HG02943 (cell line): Measurements from ENCODE around the gene ZNF398.

Experiments
- ATAC-seq: cut with Tn5 transposase; IDR thresholded peaks from one replicate; pipeline ENCODE4 v1.9.1; 2021; ENCODE audit warnings: mild to moderate bottlenecking, low read depth, moderate library complexity; ENCODE audit not compliant: unreplicated experiment

Gene ZNF398

DNA sequence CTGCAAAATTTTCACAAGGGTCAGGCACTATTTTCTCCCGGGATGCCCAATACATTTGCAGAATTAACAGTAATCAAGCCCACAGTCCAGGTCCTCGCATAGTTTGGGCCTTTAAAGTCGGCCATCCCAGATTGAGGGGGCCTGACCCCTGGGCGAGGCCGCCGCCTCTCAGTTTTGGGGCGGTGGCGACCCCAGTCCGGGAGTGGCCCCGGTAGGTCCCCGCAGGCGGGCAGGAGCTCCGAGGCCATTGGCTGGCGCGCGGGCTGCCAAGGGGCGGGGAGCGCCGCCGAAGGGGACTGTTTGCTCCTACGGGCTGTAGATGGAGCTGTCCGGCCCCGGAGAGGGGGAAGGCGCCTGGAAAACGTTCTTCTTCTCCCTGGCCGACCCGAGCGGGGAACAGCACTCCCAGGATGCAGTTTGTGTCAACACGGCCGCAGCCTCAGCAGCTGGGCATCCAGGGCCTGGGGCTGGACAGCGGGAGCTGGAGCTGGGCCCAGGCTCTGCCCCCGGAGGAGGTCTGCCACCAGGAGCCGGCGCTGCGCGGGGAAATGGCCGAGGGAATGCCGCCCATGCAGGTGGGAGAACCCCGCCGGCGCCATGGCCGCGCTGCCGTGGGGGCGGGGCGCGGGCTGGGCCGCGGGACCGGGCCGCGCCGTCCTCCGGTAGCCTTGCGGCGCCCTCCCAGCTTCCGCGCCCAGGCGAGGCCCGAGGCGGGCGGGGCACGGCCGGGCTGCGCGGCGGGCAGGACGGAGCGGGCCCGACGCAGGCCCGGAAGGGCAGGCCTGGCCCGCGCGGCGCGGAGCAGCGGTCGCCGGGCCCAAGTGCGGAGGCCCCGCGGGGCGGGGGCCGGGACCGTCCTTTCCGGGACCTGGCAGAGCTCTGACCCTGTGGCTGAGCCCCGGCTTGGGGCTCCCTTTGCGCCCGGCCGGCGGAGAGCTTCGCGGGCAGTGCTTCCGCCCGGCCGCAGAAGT is 48.2 kb downstream of the ZNF398 start, which contains the start of gene ZNF282:
Gene ZNF282 (plus strand): TSS at position 367 of the 971 bp plus-strand sequence. CDS start 44 bp downstream, at position 411.
- ATAC-seq: peak; percentile 90

DNA sequence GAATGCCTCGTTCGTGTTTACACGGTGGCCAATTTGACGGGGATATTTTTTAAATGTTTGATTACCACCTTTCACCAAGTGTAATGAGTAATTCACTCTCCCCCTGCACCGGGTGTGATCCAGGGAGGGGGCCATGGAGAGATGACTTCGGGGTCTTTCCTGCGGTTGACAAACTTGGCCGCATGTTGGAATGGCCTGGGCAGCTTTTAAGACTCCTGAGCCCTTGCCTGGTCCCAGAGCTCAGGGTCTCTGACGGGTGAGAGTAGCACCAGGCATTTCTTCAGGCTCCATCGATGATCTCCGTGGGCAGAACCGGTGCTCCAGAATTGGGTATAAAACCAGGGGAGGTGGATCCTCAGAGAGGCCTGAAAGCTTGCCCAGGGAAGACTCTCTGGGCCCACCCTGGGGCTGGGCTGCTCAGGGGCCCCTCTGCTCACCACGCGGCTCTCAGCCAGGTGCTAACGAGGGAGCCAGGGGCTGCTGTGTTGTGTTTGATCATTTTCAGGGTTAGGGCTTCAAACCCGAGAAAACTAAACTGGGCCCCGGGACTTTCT is 49.0 kb downstream of the ZNF398 start:
- ATAC-seq: peak; percentile 27

DNA sequence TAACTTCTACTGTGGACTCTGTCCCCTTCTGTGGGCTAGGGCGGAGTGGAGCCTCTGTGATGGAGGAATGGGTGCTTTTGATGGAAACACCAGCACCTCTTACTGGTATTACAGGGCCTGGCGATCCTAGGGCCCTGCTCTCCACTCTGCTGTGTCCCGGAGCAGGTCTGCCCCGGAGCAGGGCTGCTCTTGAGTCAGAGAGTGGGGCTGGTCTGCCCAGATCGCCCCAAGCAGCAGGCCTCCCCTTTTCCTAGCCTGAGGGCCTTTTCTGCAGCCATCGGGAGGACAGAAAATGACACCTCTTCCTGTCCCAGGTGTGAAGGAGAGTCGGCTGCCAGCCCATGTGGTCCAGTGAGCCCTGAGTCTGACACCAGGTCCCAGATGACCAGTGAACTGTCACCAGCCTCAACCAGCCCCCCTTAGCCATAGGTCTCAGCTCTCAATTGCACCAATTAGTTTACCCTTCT is 49.5 kb downstream of the ZNF398 start:
- peak; percentile 5 for ATAC-seq

DNA sequence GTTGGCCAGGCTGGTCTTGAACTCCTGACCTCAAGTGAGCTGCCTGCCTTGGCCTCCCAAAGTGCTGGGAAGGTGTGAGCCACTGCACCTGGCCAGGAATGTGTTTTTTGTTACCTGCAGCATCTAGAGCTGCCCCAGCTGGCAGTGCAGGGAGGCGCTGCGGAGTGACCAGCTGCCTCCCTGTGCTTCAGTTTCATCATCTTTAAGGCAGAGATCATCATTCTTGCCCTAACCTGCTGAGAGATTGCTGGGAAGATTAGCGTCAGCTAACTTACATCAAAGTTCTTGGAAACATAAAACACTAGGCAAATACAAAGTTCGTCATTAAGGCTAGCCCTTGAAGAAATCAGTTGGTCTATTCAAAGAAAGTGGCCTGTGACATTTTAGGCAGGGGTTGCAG is 50.4 kb downstream of the ZNF398 start:
- no peak for ATAC-seq

DNA sequence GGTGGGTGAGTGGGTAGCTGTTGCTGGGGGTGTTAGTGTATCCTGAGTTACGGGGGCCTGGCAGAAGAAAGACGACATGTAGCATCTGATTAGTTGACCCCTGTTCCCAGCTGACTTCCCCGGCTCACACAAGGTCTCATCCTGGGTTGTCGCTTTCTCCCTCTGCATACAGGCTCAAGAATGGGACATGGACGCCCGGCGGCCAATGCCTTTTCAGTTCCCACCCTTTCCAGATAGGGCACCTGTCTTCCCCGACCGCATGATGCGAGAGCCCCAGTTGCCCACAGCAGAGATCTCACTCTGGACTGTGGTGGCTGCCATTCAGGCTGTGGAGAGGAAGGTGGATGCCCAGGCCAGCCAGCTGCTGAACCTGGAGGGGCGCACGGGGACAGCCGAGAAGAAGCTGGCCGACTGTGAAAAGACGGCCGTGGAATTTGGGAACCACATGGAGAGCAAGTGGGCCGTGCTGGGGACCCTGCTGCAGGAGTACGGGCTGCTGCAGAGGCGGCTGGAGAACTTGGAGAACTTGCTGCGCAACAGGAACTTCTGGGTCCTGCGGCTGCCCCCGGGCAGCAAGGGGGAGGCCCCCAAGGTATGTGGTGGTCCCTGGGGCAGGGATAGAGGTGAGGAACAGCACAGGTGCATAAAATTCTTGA is 51.0 kb downstream of the ZNF398 start:
- no peak for ATAC-seq

DNA sequence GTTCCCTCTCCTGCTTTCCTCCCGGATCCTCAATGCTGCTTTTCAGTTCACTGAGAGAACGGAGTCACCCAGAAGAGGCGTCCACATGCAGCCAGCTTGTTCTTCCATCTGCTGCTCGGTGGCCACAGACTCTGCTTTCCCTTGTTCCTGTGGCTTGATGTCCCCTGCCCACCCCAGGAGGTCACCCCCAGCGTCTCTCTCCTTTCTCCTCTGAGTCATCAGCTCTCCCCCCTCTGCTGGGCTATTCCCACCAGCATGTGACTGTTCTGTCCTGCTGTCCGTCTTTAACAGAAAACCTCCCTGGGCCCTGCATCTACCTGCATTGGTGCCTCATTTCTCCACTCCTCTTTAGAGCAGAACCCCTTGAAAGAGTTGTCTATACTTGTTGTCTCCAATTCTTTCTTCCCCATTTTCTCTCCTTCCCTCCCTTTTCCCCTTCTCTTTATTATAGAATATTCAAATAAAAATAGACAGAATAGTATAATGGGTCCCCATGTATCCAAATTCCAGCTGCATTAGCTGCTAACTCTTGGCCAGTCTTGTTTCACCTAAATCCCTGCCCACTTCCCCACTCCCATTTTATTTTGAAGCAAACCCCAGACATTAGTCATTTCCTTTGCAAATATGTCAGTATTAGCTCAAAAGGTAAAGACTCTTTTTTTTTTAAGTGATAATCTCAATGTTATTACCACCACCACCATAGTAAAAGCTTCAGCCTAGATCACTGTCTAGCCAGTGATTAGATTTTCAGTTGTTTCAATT is 52.2 kb downstream of the ZNF398 start:
- no peak for ATAC-seq

DNA sequence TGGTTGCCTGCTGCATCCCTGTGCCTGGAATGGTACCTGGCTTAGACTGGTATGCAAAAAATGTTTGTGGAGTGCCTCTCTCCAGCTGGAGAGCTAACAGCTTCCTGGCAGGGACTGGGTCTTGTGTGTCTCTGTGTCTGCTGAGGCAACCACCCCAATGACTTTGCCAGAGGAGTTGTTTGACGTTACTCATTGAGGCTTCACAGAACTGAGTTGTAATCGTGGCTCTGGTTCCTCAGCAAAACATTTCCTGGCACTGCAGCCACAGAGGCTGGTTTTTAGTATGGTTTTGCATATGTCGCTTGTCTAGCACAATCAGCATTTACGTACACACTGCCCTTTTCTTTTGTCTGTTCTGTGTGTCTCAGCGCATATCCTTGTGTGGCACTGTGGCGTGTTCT is 55.6 kb downstream of the ZNF398 start:
- ATAC-seq: no peak

DNA sequence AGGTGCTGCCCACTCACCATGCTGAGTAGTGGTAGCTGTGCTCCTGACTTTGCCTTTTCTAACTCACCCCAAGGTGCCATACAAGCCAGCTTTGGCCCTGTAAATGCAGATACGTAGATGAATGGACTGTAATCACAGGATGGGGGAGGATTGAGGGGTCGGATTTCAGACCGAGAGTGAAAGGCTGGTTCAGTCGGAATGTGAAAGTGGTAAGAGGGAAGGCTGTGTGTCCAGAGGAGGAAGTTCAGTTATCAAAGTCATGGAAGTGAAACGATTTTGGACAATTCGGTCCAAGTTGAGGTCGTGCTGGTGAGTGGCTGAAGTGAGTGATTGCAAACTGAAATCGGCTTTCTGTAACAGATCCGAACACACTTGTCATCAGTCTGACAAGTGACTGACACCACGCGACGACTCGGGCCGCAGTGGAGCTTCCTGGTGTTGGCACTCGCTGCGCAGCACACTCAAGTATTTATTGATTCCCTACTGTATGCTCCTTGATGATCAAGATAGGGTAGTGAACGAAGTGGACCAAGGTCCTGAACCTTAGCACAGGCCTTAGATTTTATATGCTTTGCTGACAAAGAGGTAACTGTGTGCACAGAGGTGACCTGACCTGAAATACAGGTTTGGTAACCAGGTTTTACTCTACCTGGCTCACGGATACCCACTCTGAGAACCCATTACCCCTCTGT is 58.6 kb downstream of the ZNF398 start:
- no peak for ATAC-seq

DNA sequence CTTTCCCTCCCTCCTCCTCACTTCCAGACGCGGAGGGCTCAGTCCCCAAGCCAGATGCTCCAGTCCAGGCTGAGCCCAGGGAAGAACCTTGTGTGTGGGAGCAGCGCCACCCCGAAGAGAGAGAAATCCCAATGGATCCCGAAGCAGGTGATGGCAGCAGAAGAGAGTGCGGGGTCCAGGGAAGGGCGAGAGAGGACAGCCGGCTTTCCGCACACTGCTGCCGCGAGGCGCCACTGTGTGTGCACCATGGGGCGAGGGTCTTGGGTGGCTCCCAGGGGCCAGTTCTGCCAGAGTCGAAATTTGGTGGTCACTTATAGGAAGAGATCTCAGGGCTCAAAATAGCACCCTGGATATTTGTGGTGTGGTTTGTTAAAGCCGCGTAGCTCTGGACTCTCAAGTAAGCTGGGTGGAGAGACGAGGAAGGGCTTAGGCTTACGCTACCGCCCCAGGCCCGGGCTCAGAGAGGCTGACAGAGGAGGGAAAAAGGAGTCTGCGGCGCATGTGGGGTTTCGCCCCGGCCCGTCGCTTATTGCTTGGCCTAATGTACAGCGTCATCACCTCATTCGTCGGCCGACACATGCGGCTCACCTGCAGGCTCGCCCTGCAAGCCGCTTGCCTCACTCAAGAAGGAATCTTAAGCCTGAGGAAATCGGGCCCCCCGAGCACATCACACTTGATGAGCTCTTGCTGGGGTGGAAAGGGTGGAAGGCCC is 60.2 kb downstream of the ZNF398 start:
- ATAC-seq: no peak

DNA sequence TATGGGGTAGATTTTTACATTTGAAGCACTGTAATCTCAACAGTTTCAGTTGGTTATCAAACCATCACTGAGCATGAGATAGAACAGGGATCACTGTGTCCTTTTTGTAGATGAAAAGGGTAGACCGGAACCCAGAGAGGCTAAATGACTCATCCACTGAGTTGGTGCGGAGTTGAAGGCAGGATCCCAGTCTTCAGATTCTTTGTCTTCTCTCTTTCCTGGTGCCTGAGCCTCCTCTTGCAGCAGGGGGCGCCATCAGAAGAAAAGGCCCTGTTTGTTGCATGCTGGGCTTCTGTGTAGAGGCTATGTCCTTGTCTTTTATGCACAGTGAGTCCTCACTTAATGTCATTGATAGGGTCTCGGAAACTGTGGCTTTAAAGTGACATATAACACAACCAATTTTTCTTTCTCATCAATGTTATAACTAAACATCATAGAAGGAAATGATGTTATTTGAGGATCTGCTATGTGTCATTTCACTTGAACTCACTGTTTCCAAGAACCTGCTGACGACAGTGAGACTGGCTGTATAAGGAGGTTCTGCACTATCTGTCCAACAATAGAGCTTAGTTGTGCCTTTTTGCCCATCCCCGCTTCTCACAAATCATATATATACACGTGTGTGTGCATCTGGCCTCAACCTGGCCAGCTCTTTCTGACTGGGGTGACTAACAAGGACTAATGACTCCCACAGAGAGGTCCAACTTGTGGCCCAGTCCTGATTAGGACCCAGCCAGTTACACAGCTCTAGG is 62.4 kb downstream of the ZNF398 start:
- ATAC-seq: no peak

DNA sequence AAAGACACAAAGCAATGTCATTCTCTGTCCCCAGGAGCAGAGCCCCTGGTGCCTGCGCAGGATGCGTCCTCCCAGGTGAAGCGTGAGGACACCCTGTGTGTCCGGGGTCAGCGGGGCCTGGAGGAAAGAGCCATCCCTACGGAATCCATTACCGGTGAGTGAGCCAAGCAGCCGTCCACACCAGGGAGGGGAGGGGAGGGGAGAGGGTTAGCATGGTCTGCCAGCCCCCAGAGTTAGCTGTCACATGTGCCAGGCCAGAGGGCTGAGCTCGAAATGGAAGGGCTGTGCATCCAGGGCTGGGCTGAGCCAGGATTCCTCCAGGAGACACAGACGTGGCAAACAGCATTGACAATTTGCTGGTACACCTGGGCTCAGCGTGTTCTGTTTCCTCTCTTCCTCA is 63.3 kb downstream of the ZNF398 start:
- no peak for ATAC-seq

DNA sequence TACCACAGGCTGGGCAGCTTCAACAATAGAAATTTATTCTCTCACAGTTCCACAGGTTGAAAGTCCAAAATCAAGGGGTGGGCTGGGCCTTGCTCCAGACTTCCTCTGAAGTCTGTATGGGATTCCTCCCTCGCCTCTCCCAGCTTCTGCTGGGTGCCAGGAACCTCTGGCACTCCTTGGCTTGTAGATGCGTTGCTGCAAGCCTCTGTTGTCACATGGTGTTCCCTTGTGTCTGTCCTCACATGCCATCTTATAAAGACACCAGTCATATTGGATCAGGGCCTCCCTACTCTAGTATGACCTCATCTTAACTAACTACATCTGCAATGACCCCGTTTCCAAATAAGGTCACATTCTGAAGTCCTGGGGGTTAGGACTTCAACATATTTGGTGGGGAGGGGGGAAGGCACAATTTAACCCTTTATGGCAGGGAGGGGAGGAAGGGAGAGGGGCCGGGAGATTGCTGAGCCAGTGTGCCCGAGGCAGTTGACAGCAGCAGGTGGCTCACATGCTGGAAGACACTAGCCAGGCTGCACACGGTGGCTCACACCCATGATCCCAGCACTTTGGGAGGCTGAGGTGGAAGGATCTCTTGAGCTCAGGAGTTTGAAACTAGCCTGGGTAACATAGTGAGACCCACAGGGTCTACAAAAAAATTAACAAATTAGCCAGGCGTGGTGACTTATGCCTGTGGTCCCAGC is 66.9 kb downstream of the ZNF398 start:
- ATAC-seq: no peak

DNA sequence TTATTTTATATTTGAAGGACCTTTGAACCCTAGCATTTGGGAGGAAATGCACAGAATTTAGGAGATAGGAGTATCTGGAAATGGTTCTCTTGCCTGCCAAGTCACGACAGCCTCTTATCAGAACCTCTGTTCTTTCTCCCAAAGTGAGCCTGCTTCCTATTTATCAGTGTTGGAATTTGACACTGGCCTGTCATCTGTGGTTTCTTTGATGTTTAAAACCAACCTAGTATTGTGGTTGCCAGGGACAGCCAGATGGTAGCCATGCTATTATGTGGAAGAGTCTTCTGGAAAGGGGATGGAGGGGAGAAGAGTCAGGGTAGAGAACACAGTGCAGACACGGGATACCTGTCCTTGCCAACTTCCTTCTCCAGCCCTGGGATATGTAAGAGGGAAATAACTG is 69.1 kb downstream of the ZNF398 start:
- ATAC-seq: no peak

DNA sequence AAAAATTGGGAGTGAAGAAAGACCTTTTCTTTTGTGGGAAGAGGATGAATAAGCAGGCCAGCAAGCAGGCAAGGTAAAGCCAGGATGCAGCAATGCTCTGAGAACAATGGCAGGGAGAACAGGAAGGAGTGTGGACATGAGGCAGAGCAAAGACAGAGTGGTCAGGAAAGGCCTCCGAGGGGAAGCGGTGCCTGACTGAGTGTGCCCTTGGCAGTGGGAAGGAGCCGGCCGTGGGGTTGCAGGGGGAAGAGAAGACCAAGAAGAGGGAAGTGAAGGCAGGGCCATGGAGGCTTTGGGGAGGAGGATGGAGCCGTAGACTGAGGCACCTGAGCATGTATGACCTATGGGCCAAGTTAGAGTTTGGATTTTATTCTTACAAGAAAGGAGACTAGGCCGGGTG is 70.3 kb downstream of the ZNF398 start:
- no peak for ATAC-seq

DNA sequence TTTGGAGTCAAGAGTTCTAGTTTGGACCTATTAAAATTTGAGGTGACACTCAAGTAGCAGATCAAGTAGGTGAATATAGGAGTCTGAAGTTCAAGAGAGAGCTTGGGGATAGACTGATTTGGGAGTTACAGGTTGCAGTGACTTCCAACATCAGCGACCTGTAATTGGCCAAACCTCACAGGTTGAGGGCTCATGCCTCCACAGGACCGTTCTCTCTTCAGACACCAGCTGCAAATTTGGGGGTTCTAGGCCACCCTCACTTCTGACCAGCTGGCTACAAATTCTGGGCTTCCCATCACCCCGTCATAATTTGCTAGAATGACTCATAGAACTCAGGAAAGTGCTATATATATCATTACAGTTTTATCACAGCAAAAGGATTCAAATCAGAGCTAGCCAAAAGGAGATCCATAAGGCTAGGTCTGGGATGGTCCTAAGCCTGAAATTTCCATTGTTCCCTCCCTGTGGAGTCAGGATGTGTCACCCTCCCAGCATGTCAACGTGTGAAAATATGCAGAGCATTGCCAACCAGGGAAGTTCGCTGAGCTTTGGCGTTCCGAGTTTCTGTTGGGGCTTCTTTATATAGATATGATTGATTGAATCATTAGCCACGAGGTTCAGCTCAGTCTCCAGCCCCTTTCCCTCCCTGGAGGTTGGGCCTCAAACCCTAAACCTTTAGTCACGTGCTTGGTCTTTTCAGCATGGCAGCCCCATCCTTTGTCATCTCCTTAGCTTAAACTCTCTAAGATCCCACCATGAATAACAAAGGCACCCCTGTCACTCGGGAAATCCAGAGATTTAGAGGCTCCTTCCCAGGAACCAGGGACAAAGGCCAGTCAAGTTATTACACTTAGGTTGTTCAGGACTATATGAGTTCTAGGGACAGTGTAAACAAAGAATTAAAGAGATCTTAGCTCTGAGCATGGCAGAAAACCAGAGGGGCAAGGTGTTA is 71.5 kb downstream of the ZNF398 start:
- ATAC-seq: no peak

DNA sequence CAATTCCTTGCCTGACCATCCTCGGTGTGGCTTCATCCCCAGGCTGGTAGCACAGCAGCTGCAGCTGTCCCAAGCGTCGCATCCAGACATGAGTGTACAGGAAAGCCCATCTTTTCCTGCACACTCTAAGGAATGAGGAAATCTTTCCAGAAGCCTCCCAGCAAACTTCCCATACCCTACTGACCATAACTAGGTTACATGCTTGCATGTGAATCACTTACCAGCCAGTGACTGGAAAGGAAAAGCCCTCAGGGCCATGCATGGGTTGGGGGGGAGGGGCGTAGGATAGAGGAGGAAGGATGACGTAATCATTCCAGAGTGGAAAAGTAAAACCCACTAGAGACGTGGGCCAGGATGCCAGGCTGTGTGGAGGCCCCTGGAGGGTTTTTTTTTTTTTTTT is 73.3 kb downstream of the ZNF398 start:
- no peak for ATAC-seq

DNA sequence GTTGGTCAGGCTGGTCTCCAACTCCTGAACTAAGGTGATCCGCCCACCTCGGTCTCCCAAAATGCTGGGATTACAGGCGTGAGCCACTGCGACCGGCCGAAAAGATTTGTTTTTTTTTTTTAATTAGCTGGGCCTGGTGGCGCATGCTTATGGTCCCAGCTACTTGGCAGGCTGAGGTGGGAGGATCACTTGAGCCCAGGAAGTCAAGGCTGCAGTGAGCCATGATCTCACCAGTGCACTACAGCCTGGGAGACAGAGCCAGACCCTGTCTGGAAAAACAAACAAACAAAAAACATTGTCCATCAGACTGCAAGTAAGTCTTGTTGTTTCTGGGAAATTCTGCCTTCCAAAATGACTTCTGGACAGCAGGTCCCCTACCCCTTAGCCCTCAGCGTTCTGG is 75.9 kb downstream of the ZNF398 start:
- ATAC-seq: no peak
